Type B pancreatic cell (in vitro differentiated cells): ENCODE measurements around the gene MGAT5. TPM values are rescaled to one million over a fixed set of nuclear protein-coding genes. Genes with fewer than 3 reads are reported as not detected.

Experiments
- DNase-seq: peaks from one replicate; pipeline ENCODE4 v3.0.0; 2021; ENCODE audit warnings: mixed read lengths; ENCODE audit not compliant: unreplicated experiment; ENCODE audit errors: extremely low spot score
- H3K27ac Mint-ChIP-seq: 2 replicates; pipeline ENCODE4 v1.8.0; 2021; ENCODE audit warnings: mild to moderate bottlenecking, mixed read lengths
- H3K27me3 Mint-ChIP-seq: 2 replicates; pipeline ENCODE4 v1.8.0; 2021; ENCODE audit warnings: mixed read lengths
- H3K36me3 Mint-ChIP-seq: 2 replicates; pipeline ENCODE4 v1.8.0; 2021; ENCODE audit warnings: mixed read lengths
- H3K4me1 Mint-ChIP-seq: one replicate; pipeline ENCODE4 v1.8.0; 2021; ENCODE audit warnings: mixed read lengths; ENCODE audit not compliant: unreplicated experiment
- H3K4me3 Mint-ChIP-seq: 2 replicates; pipeline ENCODE4 v1.8.0; 2021; ENCODE audit warnings: mild to moderate bottlenecking, mixed read lengths
- H3K9me3 Mint-ChIP-seq: 2 replicates; pipeline ENCODE4 v1.8.0; 2021; ENCODE audit warnings: mixed read lengths
- CTCF ChIP-seq: fragments of 200-600 bp; sonication (generic); conservative IDR thresholded peaks from 2 replicates; pipeline ENCODE4 v1.5.0; 2021; ENCODE audit warnings: antibody characterized with exemption, mild to moderate bottlenecking
- total RNA-seq: library from RNA; stranded (reverse); gene quantifications from 2 replicates; pipeline ENCODE4 v1.2.1, GENCODE V29; 2021; ENCODE audit warnings: low replicate concordance

The MGAT5 gene
- total RNA-seq, 1 donor from 2014 or later = 37.2 TPM

GRCh38 chr2:134479696-134480330 lies 225.9 kb downstream of the MGAT5 start:
- H3K27me3 Mint-ChIP-seq = no peaks in the 10 kb centered on the region
- TF ChIP-seq CTCF = no peak
- no peak overlapping the region for H3K27ac Mint-ChIP-seq
- peak; percentile 36 for DNase-seq
- H3K4me3 Mint-ChIP-seq = no peak overlapping the region
- H3K4me1 Mint-ChIP-seq = no peaks in the 10 kb centered on the region
- no peaks in the 10 kb centered on the region for H3K36me3 Mint-ChIP-seq
- no peaks in the 10 kb centered on the region for H3K9me3 Mint-ChIP-seq

GRCh38 chr2:134482131-134482723 lies 228.4 kb downstream of the MGAT5 start:
- no peak for TF ChIP-seq CTCF
- no peaks in the 10 kb centered on the region for H3K9me3 Mint-ChIP-seq
- H3K27me3 Mint-ChIP-seq = no peaks in the 10 kb centered on the region
- H3K27ac Mint-ChIP-seq = no peak overlapping the region
- no peaks in the 10 kb centered on the region for H3K4me1 Mint-ChIP-seq
- H3K36me3 Mint-ChIP-seq = no peaks in the 10 kb centered on the region
- H3K4me3 Mint-ChIP-seq = no peak overlapping the region
- DNase-seq = peak; percentile 0

- Mint-ChIP-seq H3K27me3 (no peaks in the 10 kb centered on the region), H3K9me3 (no peaks in the 10 kb centered on the region), H3K27ac (no peak overlapping the region), H3K4me3 (no peak overlapping the region), H3K36me3 (no peaks in the 10 kb centered on the region), H3K4me1 (no peaks in the 10 kb centered on the region)
- TF ChIP-seq CTCF = no peak
- peak; percentile 54 for DNase-seq
Measured at GRCh38 chr2:134482766-134483340, 229.0 kb downstream of the MGAT5 start.

GRCh38 chr2:134489732-134490384 lies 236.0 kb downstream of the MGAT5 start:
- Mint-ChIP-seq H3K4me3 (no peak overlapping the region), H3K27me3 (peaks cover 12% of the 10 kb centered on the region), H3K27ac (no peak overlapping the region), H3K36me3 (no peaks in the 10 kb centered on the region), H3K4me1 (no peaks in the 10 kb centered on the region), H3K9me3 (no peaks in the 10 kb centered on the region)
- DNase-seq = peak; percentile 22
- TF ChIP-seq CTCF = no peak

GRCh38 chr2:134490559-134490958 lies 236.7 kb downstream of the MGAT5 start:
- H3K4me1 Mint-ChIP-seq = no peaks in the 10 kb centered on the region
- H3K27ac Mint-ChIP-seq = no peak overlapping the region
- H3K4me3 Mint-ChIP-seq = no peak overlapping the region
- TF ChIP-seq CTCF = no peak
- DNase-seq = peak; percentile 16
- H3K27me3 Mint-ChIP-seq = peaks cover 18% of the 10 kb centered on the region
- H3K36me3 Mint-ChIP-seq = no peaks in the 10 kb centered on the region
- peaks cover 7% of the 10 kb centered on the region for H3K9me3 Mint-ChIP-seq
